DMS114 treated with DMSO at 0.1 percent for 48 hours (cell line): ENCODE measurements around the gene CYP4A22.
A peak's percentile ranks its signal among the peaks of the same experiment; 100 is the strongest.
"Not testable (repeated sequence)": the region's sequence is repeated elsewhere in the genome, so short reads cannot be mapped to it uniquely, and the experiment has no call there.

ENCODE experiments used
- DNase-seq: peaks from one replicate; lab custom pipeline; 2025; ENCODE audit not compliant: unreplicated experiment; lab: John Stamatoyannopoulos, UW

Gene CYP4A22, protein sequence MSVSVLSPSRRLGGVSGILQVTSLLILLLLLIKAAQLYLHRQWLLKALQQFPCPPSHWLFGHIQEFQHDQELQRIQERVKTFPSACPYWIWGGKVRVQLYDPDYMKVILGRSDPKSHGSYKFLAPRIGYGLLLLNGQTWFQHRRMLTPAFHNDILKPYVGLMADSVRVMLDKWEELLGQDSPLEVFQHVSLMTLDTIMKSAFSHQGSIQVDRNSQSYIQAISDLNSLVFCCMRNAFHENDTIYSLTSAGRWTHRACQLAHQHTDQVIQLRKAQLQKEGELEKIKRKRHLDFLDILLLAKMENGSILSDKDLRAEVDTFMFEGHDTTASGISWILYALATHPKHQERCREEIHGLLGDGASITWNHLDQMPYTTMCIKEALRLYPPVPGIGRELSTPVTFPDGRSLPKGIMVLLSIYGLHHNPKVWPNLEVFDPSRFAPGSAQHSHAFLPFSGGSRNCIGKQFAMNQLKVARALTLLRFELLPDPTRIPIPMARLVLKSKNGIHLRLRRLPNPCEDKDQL

DNA sequence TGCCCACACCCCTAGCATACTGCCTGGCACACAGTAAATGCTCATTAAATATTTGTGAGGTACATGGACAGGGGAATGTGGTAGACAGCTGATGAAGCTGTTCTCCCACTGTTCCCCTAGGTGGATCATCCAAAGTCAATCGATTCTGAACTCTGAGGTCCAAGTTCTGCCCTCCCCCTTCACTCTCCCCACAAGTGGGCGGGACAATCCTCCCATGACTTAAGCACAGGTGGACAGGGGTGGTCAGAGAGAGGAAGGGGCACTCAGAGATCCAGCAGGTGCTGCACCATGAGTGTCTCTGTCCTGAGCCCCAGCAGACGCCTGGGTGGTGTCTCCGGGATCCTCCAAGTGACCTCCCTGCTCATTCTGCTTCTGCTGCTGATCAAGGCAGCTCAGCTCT, at the start of gene CYP4A22:
Gene CYP4A22 (plus strand): TSS at position 244 of the 400 bp plus-strand sequence. CDS start 45 bp downstream, at position 289.
- DNase-seq, result no peak

DNA sequence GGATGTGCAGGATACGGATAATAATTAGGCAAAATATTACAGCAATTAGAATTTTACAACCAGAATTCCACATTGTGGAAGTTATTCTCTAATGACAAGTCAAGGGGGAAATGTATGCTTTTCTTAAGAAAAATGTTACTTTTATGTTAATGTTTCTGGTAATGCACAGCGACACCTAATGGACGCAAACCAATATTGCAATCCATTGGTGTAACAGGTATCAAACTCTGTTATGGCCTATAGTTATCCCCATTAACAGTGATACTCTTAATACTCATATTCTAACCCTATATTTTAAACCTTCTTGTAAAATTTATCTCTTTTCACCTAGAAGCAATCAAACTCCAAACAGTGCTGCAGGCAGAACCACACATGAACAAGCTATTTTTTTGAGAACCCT, 47.9 kb upstream of the CYP4A22 start:
- DNase-seq, result peak; percentile 13

DNA sequence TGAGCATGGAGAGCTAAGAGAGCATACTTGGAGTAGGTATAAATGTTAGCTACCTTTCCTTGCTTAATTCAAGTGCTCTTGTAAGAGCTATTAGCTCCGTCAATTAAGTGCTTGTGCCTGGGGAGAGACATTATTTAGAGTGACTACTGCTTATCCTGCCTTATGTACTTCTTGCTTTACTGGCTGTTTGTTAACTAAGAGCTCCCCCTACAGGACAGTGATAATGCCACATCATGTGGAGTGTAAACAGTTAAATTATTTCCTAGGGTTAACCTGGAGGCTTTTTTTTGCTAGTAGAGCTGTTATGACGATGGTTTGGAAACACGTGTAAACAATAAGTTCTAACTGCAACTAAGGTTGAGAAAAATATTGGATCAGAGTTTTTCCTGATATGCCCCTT, 45.8 kb upstream of the CYP4A22 start:
- not testable (repeated sequence) for DNase-seq

DNA sequence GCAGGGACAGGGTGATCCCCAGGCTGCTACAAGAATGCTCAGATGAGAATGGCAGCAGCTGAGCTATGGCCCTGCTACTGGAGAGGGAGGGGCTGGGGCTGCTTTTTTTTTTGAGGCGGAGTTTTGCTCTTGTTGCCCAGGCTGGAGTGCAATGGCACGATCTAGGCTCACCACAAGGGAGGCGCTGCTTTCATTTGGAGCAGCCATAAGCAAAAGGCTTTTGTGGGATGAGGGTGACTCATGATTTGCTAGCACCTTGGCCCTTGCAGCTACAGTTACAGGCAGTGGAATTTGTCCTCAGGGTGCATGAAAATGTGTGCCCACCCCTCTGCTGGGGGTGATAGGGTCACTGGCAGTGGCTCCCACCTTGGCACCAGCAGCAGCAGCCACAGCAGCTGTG, 32.4 kb upstream of the CYP4A22 start:
- DNase-seq, result no peak

DNA sequence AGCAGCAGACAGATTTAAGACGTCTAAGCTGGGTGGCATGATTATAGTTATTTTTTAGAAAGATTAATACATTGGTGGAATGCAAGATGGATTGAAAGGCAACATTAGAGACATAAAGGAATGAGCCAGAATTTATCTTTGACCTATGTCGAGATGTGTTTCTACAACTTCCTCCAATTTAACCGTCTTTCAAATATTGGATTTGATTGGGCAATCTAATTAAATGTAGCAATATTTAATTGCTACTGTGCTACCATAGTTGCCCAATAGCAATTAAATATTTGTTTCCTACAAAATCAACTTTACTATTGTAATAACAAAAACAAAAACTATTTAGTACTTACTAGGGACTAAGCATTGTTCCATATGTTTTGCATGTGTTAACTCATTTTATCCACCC, 30.4 kb upstream of the CYP4A22 start:
- DNase-seq, result no peak

DNA sequence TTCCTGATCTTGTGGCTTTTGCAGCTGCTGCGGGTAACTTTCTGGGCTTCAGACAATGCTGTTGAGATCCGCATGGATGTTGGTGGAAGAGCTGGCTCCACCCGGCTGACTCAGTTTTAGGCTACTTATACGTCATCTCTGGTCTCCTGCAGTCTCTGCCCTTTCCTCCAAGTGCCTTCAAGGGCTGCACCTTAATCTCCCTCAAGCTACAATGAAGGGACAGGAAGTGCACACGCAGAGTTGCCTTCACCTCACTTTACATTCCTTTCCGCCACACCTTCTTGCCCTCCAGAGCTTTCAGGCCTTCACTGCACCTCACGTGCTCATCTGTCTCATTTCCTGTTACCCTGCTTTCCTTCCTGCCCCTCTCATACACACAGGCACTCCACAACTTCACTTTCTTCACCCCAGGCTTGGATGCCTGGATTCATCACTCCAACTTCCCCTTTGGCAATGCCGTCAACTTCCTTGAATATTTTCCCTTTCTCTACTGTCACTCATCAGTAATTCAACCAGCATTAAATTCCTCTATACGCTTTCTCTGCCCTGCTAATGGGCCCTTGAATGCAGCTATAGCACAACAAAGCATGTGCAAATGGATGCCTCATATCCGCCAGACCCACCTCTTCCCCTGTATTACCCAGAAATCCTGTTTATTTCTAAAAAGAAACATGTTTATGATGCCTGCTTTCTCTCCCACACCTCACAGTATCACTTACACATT, 29.2 kb upstream of the CYP4A22 start:
- not testable (repeated sequence) for DNase-seq

DNA sequence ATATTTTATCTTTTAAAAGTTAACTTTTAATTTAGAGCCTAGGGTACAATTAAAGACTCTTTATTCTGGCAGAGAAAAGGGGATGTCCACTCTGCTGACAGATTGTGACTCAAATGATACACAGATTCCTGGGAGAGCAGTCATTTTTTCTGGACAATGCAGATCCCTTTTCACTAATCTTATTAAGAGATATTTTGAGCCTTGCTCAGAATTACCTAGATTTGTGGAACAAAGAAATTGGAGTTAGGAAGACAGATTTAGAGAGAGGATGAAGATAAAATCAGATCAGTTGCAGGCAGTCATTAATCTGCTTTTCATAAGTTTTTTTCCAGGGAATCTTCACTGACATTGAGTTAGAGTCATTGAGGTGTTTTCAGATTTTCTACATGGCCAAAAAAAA, 27.8 kb upstream of the CYP4A22 start:
- not testable (repeated sequence) for DNase-seq

DNA sequence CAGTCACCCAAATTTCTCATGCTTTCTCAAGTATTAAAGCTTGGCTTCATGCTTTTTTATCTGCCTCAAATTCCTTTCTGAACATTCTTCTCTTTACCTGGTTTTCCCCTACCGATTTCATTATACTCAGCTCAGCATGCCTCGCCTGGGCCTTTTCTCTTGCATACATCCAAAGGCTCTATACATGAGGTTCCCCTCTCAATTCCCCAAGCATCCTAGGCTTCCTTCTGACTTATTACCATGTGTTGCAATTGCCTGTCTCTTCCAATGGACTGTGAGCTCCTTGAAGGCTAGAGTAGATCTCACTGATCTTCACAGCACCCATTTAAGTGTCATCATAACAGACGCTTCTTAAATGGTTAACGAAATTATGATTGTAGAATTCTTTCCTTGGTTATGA, 24.1 kb upstream of the CYP4A22 start:
- DNase-seq, result no peak

DNA sequence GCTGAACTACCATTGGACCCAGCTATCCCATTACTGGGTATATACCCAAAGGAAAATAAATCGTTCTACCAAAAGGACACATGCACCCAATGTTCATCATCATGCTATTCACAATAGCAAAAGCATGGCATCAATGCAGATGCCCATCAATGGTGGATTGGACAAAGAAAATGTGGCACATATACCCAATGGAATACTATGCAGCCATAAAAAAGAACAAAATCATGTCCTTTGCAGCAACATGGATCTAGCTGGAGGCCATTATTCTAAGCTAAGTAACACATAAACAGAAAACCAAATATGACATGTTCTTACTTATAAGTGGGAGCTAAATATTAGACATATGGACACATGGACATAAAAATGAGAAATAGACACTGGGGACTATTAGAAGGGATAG, 16.2 kb upstream of the CYP4A22 start:
- not testable (repeated sequence) for DNase-seq

DNA sequence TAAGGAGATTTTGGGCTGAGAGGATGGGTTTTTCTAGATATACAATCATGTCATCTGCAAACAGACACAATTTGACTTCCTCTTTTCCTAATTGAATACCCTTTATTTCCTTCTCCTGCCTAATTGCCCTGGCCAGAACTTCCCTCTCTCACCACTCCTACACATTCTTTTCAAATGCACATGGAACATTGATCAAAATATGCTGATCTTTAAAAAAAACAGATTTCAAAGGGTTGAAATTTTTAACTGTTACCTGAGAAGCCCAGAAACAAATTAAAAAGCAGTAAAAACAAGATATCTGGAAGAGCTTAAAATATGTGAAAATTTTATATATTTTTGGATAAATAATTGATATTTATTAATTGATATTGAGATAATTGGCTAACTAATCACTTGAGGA, 12.4 kb upstream of the CYP4A22 start:
- DNase-seq, result not testable (repeated sequence)

DNA sequence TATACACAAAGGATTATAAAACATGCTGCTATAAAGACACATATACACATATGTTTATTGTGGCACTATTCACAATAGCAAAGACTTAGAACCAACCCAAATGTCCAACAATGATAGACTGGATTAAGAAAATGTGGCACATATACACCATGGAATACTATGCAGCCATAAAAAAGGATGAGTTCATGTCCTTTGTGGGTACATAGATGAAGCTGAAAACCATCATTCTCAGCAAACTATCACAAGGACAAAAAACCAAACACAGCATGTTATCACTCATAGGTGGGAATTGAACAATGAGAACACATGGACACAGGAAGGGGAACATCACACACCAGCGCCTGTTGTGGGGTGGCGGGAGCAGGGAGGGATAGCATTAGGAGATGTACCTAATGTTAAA, 10.2 kb upstream of the CYP4A22 start:
- DNase-seq, result not testable (repeated sequence)

DNA sequence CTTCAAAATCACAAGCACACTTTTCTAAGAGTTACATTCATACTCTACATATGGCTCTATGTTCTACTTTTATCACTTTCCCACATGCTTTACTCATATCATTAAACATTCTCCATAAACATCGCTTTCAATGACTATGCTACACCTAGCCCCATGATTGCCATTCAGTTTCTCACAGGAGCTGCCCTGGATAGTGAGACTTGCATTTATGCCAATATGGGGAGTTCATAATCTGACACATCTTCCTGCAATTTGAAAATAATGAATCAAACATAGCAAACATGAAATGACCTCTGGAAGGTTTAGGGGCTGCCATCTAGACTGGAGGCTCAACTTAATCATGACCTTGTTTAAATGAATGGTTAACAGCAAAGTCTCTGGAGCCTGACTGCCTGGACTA, 9.0 kb upstream of the CYP4A22 start:
- DNase-seq, result no peak

DNA sequence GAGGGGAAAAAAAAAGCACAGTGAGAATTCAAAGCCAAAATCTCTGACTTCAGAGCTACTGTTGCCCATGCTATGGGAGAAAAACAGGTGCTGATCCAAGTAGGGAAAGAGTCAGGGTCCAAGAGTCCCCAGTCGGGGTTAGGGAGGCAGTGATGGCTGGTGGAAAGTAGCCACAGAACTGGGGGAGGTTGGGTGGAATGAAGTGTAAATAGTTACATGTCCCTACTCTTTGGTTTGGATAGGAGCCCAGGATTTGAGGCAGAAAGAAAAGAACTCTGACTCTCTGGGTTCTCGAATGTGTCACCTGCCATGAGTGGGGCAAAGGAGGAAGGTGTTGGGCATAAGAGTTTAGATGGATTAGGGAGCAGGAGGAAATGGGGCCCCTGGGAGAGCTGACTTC, 8.4 kb upstream of the CYP4A22 start:
- DNase-seq, result not testable (repeated sequence)

DNA sequence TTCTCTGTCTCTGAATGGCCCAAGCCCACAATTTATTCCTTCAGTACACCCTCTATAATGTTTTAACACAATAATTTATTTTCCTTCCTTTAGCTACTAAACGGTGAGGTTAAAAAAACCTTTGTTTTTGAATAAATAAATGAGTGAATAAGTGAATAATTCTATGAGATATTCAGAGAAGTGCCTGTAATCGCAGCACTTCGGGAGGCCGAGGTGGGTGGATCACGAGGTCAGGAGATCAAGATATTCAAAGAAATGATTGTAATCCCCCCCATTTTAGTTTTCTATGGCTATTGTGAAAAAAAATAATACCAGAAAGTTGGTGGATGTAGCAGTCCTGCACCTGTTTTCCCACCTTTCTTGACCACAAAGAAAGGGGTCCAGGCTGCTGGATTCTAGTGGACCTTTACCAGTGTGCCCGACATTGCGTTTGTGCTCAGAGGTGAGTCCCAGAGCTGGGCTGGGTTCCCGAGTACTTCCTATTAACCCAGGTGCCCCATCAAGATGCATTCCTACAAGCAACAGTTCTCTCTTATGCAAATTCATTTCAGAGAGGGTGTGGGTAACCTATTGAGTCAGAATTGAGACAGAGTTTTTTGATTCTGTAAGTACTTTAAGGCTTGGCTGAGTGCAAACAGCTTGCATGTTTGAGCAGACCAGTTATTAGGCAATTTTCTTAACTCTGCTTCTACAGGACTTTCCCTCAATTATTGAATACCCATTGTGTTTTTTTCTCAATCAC, 7.6 kb upstream of the CYP4A22 start:
- DNase-seq, result not testable (repeated sequence)

DNA sequence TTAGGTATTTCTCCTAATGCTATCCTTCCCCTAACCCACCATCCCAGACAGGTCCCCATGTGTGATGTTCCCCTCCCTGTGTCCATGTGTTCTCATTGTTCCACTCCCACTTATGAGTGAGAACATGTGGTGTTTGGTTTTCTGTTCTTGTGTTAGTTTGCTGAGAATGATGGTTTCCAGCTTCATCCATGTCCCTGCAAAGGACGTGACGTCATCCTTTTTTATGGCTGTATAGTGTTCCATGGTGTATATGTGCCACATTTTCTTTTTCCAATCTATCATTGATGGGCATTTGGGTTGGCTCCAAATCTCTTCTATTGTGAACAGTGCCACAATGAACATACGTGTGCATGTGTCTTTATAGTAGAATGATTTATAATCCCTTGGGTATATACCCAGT, 4.6 kb upstream of the CYP4A22 start:
- DNase-seq, result not testable (repeated sequence)

DNA sequence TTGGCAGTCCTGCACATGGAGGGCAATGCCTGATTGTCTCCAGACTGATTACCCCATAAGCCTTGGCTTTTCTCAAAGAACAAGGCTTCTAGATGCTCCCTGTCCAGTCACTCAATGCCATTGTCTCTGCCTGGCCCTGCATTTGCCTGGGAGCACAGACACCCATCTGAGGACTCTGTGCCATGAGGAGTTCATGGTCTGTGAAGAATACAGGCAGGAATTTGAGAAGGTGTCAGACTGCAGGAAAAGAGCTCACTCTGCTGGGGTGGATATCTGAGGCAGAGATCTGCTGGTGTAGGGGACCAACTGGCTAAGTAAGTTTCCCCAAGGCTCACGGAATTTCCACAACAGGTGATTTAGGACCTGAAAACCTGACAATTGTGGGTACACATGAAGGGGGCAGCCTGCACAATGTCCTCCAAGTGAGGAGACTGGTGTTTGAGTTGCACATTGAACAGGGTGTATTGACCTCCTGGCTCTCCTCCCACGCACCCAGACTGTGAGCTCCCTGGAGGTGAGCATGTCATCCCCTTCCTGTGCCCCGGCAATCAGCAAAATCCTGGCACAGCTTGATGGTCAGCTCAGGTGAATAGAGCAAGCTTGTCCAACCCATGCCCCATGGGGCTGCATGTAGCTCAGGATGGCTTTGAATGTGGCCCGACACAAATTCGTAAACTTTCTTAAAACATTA, 829 bp downstream of the CYP4A22 start:
- no peak for DNase-seq

DNA sequence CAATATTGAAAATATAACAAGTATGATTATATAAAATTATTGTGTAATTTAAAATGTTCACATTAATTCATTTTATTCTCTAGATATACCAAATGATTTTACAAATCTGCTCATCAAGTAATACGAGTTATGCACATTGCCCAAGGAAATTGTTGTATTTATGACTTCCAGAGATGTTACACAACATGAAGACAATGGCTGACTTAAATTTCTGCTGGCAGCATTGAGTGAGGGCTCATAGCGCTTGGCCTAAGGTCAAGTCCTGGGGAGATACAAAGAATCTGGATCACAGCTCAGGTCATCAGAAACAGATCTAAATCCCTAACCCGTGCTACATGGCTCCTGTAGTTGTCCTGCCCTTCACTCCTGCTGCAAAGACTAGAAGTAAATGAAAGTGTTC, 3.1 kb downstream of the CYP4A22 start:
- DNase-seq, result not testable (repeated sequence)

DNA sequence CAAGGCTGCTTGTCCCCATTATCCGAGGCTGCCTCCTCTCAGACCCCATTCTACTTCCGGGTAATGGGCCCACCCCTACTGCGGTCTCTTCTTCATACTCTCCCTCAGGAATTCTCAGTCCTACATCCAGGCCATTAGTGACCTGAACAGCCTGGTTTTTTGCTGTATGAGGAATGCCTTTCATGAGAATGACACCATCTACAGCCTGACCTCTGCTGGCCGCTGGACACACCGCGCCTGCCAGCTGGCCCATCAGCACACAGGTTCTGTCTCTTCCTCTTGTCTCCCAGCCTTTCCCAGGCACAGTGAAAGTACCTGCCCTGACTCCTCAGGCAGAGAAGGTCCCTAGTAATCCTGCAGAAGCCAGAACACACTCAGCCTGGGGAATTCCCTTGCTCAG, 6.4 kb downstream of the CYP4A22 start:
- DNase-seq, result not testable (repeated sequence)

DNA sequence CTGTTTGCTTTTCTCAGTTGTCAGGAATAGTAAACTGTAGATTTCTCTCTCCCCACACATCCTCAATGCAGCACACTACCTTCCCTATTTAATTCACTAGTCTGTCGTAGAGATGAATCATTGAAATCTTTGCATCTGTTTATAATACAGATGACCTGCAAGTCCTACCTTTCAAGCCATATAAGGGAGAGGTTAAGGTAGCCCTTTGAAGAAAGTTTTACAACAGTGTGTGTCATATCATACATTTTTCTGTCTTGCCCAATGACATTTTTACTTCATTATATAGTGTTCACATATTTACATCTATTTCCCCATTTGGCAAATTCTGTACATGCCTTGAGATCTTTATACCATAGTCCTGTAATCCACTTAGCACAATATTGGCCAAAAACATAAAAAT, 9.3 kb downstream of the CYP4A22 start:
- not testable (repeated sequence) for DNase-seq

DNA sequence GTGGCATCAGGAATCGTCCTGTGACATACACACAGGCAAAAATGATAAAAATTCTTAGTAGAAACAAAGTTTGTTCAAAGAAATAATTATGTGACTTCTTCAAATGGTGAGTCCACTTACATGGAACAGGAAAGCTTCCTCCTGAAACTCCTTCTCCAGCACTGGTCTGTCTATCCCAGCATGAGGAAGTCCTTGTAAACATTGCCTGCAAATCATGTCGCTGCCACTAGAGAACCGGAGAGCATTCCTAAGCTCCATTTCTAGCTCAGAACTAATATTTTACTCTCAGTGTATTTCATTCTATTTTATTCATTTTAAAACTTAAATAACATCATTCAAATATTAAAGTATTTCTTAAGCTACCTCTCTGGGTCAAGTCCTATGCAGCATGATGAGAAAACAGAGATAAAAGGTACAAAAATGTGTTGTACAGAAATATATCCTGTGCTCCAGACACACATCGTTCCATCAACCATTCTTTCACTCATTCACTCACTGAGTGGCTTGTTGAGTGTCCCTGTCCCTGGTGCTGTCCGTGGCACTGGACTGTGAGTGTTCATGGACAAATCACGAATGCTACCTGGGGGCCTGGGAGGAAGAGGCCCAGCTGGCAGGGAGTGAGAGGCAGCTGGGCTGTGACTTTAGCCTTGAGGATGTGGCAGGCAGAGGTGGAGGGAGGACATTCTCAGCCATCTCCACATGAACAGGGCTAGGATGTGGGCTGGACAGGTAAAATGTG, 10.0 kb downstream of the CYP4A22 start:
- DNase-seq, result no peak
